ENCODE results near the gene PPFIBP1.
"Not testable (repeated sequence)": the region's sequence is repeated elsewhere in the genome, so short reads cannot be mapped to it uniquely, and the experiment has no call there.

The PPFIBP1 gene

GRCh38 chr12:27653661-27654060 is 129.7 kb downstream of the PPFIBP1 start:
- Histone ChIP-seq H3K27me3 (replicated peaks; ENCODE audit: insufficient read depth, low read length) (no peaks in the 10 kb centered on the region), H3K36me3 (replicated peaks; ENCODE audit: insufficient read depth, low read length) (no peaks in the 10 kb centered on the region), H3F3A (ENCODE audit: insufficient read depth, low read length) (peaks cover 3% of the 10 kb centered on the region; the same call in 1 of the 2 replicates), H3K9me3 (replicated peaks; ENCODE audit: insufficient read depth, low read length) (no peaks in the 10 kb centered on the region), H3K79me2 (ENCODE audit: low read length) (no peaks in the 10 kb centered on the region), H2AFZ (ENCODE audit: low read length) (peak overlapping the region; percentile 46), H3K9me2 (replicated peaks; ENCODE audit: insufficient read depth, low read length) (no peaks in the 10 kb centered on the region), H3K4me2 (ENCODE audit: low read depth, low read length) (peak overlapping the region; percentile 51), H3K4me3 (ENCODE audit: low read length) (peak overlapping the region; percentile 26; the same call in 1 of the 2 replicates), H3K9ac (ENCODE audit: low read length) (peak overlapping the region; percentile 23; the same call in 1 of the 2 replicates), H3K4me1 (ENCODE audit: low read length) (no peaks in the 10 kb centered on the region), H4K20me1 (ENCODE audit: insufficient read depth, low read length) (no peaks in the 10 kb centered on the region), H3K27ac (ENCODE audit: low read length) (peak overlapping the region; percentile 36; the same call in 1 of the 2 replicates)
- peak; percentile 58 for DNase-seq
- TF ChIP-seq EZH2phosphoT487 (IDR thresholded peaks at IDR 0.05; ENCODE audit: low read length) (no peak), EZH2 (optimal IDR thresholded peaks at IDR 0.05; ENCODE audit: low read depth, low read length) (no peak), CTCF (IDR thresholded peaks at IDR 0.05; ENCODE audit: low read length) (no peak)

- H2AFZ ChIP-seq (ENCODE audit: low read length); H3K27ac ChIP-seq (ENCODE audit: low read length); H3K4me3 ChIP-seq (ENCODE audit: low read length); H3K9me2 ChIP-seq (replicated peaks; ENCODE audit: insufficient read depth, low read length); H3K36me3 ChIP-seq (replicated peaks; ENCODE audit: insufficient read depth, low read length); H3K79me2 ChIP-seq (ENCODE audit: low read length); H3K4me2 ChIP-seq (ENCODE audit: low read depth, low read length); H3K9ac ChIP-seq (ENCODE audit: low read length); H3F3A ChIP-seq (ENCODE audit: insufficient read depth, low read length); H4K20me1 ChIP-seq (ENCODE audit: insufficient read depth, low read length); H3K9me3 ChIP-seq (replicated peaks; ENCODE audit: insufficient read depth, low read length); H3K4me1 ChIP-seq (ENCODE audit: low read length); H3K27me3 ChIP-seq (replicated peaks; ENCODE audit: insufficient read depth, low read length): not testable (repeated sequence)
- peak; percentile 21 for DNase-seq
Observed at GRCh38 chr12:27655476-27655875, 131.5 kb downstream of the PPFIBP1 start.

- no peak overlapping the region for H2AFZ ChIP-seq (ENCODE audit: low read length)
- no peaks in the 10 kb centered on the region for H3K9me3 ChIP-seq (replicated peaks; ENCODE audit: insufficient read depth, low read length)
- H3K36me3 ChIP-seq (replicated peaks; ENCODE audit: insufficient read depth, low read length) = no peaks in the 10 kb centered on the region
- H3K9ac ChIP-seq (ENCODE audit: low read length) = no peak overlapping the region
- H3K27me3 ChIP-seq (replicated peaks; ENCODE audit: insufficient read depth, low read length) = no peaks in the 10 kb centered on the region
- H3K4me2 ChIP-seq (ENCODE audit: low read depth, low read length) = no peak overlapping the region
- peaks cover 3% of the 10 kb centered on the region; the same call in 1 of the 2 replicates for H3F3A ChIP-seq (ENCODE audit: insufficient read depth, low read length)
- no peak overlapping the region for H3K4me3 ChIP-seq (ENCODE audit: low read length)
- H3K9me2 ChIP-seq (replicated peaks; ENCODE audit: insufficient read depth, low read length) = no peaks in the 10 kb centered on the region
- TF ChIP-seq EZH2phosphoT487 (IDR thresholded peaks at IDR 0.05; ENCODE audit: low read length) (no peak), CTCF (IDR thresholded peaks at IDR 0.05; ENCODE audit: low read length) (no peak), EZH2 (optimal IDR thresholded peaks at IDR 0.05; ENCODE audit: low read depth, low read length) (no peak)
- no peaks in the 10 kb centered on the region for H3K4me1 ChIP-seq (ENCODE audit: low read length)
- H3K79me2 ChIP-seq (ENCODE audit: low read length) = no peaks in the 10 kb centered on the region
- no peak overlapping the region for H3K27ac ChIP-seq (ENCODE audit: low read length)
- H4K20me1 ChIP-seq (ENCODE audit: insufficient read depth, low read length) = no peaks in the 10 kb centered on the region
- no peak for DNase-seq
Observed at GRCh38 chr12:27657296-27657695, 133.3 kb downstream of the PPFIBP1 start.

- Histone ChIP-seq H3K9ac (ENCODE audit: low read length) (no peak overlapping the region), H3K36me3 (replicated peaks; ENCODE audit: insufficient read depth, low read length) (no peaks in the 10 kb centered on the region), H3K9me3 (replicated peaks; ENCODE audit: insufficient read depth, low read length) (no peaks in the 10 kb centered on the region), H3K27ac (ENCODE audit: low read length) (no peak overlapping the region), H3K79me2 (ENCODE audit: low read length) (no peaks in the 10 kb centered on the region), H2AFZ (ENCODE audit: low read length) (no peak overlapping the region), H4K20me1 (ENCODE audit: insufficient read depth, low read length) (no peaks in the 10 kb centered on the region), H3K4me3 (ENCODE audit: low read length) (no peak overlapping the region), H3K9me2 (replicated peaks; ENCODE audit: insufficient read depth, low read length) (no peaks in the 10 kb centered on the region), H3K4me1 (ENCODE audit: low read length) (peaks cover 19% of the 10 kb centered on the region), H3F3A (ENCODE audit: insufficient read depth, low read length) (peaks cover 17% of the 10 kb centered on the region), H3K27me3 (replicated peaks; ENCODE audit: insufficient read depth, low read length) (no peaks in the 10 kb centered on the region), H3K4me2 (ENCODE audit: low read depth, low read length) (no peak overlapping the region)
- DNase-seq = no peak
- TF ChIP-seq EZH2phosphoT487 (IDR thresholded peaks at IDR 0.05; ENCODE audit: low read length) = no peak
Observed at GRCh38 chr12:27665704-27666103, 141.7 kb downstream of the PPFIBP1 start.

Data from MM.1S (cell line).